ENCODE results near the gene IFI30. TPM values are rescaled to one million over a fixed set of nuclear protein-coding genes. Genes with fewer than 3 reads are reported as not detected.

The IFI30 gene
- polyA plus RNA-seq, 1 of the 3 experiments (the other 2 are of a cell fraction): 11.6 TPM

GRCh38 chr19:18214779-18215433 is 41.3 kb downstream of the IFI30 start:
- Histone ChIP-seq H3K27me3 (ENCODE audit: insufficient read depth) (no peaks in the 10 kb centered on the region), H3F3A (replicated peaks; ENCODE audit: insufficient read depth) (no peaks in the 10 kb centered on the region), H3K9ac (no peak overlapping the region), H3K4me2 (no peak overlapping the region), H3K4me3 (ENCODE audit: low read depth in 2 of 2, low read length in 1 of 2) (no peak overlapping the region), H4K20me1 (ENCODE audit: insufficient read depth) (no peaks in the 10 kb centered on the region), H3K9me2 (no peaks in the 10 kb centered on the region), H3K9me3 (no peaks in the 10 kb centered on the region), H3K79me2 (ENCODE audit: insufficient read depth) (no peaks in the 10 kb centered on the region), H2AFZ (ENCODE audit: low read depth) (0 out of 2 replicates have a peak overlapping the region, but pooled peaks have one; percentile 4), H3K36me3 (replicated peaks in 1 of 2; ENCODE audit: control insufficient read depth in 1 of 2, insufficient read depth in 2 of 2, low read length in 1 of 2) (no peaks in the 10 kb centered on the region), H3K4me1 (ENCODE audit: control insufficient read depth in 1 of 2, insufficient read depth in 2 of 2, low read depth in 1 of 2, low read length in 1 of 2) (no peaks in the 10 kb centered on the region), H3K27ac (ENCODE audit: low read depth in 2 of 2, low read length in 1 of 2) (no peak overlapping the region)
- CTCF ChIA-PET: interaction anchor here (2.7 kb wide), 1 partner anchor 37 kb away, joined by 8 read pairs; no protein-coding TSS in a partner anchor
- POLR2A ChIA-PET: no interaction called here
- 59% methylated on average over 7 of the region's 7 CpGs for WGBS (ENCODE audit: low lambda C conversion rate)
- no peak for TF ChIP-seq EZH2phosphoT487 (IDR thresholded peaks at IDR 0.05; ENCODE audit: borderline replicate concordance, low read depth)
- TF ChIP-seq, protein P1, sequence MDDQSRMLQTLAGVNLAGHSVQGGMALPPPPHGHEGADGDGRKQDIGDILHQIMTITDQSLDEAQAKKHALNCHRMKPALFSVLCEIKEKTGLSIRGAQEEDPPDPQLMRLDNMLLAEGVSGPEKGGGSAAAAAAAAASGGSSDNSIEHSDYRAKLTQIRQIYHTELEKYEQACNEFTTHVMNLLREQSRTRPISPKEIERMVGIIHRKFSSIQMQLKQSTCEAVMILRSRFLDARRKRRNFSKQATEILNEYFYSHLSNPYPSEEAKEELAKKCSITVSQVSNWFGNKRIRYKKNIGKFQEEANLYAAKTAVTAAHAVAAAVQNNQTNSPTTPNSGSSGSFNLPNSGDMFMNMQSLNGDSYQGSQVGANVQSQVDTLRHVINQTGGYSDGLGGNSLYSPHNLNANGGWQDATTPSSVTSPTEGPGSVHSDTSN (IDR thresholded peaks at IDR 0.05): peak; percentile 29; the same call in 1 of the 2 replicates
- DNase-seq: no peak

DNA sequence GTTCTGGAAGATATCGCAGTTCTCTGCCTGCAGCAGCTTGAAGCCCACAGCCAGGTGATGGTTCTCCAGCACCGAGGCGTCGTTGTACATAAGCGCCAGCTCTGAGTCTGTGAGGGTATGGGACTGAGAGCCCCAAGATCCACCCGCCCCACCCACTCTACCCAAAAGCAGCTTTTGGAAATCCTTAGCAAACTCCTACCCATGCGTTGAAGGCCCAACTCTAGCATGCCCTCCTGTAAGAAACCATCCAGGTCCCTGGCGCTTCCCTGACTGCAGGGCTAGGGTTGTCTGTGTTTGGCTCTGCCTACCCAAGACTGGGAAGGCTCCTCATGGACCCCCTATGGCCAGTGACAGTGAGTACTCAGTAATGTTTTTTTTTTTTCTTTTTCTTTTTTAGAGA is 43.2 kb downstream of the IFI30 start:
- TF ChIP-seq GABPA (IDR thresholded peaks at IDR 0.05; ENCODE audit: low read depth): no peak
- TF ChIP-seq RFX5 (IDR thresholded peaks at IDR 0.05; ENCODE audit: low read length): no peak
- no peak for TF ChIP-seq EP300 (IDR thresholded peaks at IDR 0.05; ENCODE audit: borderline replicate concordance in 1 of 2, low read depth in 1 of 2, low read length in 1 of 2)
- TF ChIP-seq TAF1 (IDR thresholded peaks at IDR 0.05; ENCODE audit: borderline replicate concordance, low read depth, low read length): no peak
- TF ChIP-seq RCOR1 (IDR thresholded peaks at IDR 0.05; ENCODE audit: low read length): no peak
- TF ChIP-seq CHD2 (IDR thresholded peaks at IDR 0.05; ENCODE audit: low read length, partially characterized antibody): no peak
- ChIA-PET POLR2A (no interaction called here), CTCF (interaction anchor here (0.8 to 2.7 kb wide), 4 partner anchors 8 to 63 kb away, joined by 3 to 8 read pairs (median 4); no protein-coding TSS in a partner anchor)
- Histone ChIP-seq H3K27me3 (ENCODE audit: insufficient read depth) (no peaks in the 10 kb centered on the region), H3K27ac (ENCODE audit: low read depth in 2 of 2, low read length in 1 of 2) (no peak overlapping the region), H3F3A (replicated peaks; ENCODE audit: insufficient read depth) (no peaks in the 10 kb centered on the region), H4K20me1 (ENCODE audit: insufficient read depth) (no peaks in the 10 kb centered on the region), H3K4me3 (ENCODE audit: low read depth in 2 of 2, low read length in 1 of 2) (no peak overlapping the region), H3K79me2 (ENCODE audit: insufficient read depth) (no peaks in the 10 kb centered on the region), H3K36me3 (replicated peaks in 1 of 2; ENCODE audit: control insufficient read depth in 1 of 2, insufficient read depth in 2 of 2, low read length in 1 of 2) (no peaks in the 10 kb centered on the region), H3K4me2 (no peak overlapping the region), H2AFZ (ENCODE audit: low read depth) (no peak overlapping the region), H3K4me1 (ENCODE audit: control insufficient read depth in 1 of 2, insufficient read depth in 2 of 2, low read depth in 1 of 2, low read length in 1 of 2) (no peaks in the 10 kb centered on the region), H3K9me3 (no peaks in the 10 kb centered on the region), H3K9me2 (no peaks in the 10 kb centered on the region), H3K9ac (no peak overlapping the region)
- WGBS (ENCODE audit: low lambda C conversion rate): 79% methylated on average over 6 of the region's 8 CpGs
- DNase-seq: no peak

DNA sequence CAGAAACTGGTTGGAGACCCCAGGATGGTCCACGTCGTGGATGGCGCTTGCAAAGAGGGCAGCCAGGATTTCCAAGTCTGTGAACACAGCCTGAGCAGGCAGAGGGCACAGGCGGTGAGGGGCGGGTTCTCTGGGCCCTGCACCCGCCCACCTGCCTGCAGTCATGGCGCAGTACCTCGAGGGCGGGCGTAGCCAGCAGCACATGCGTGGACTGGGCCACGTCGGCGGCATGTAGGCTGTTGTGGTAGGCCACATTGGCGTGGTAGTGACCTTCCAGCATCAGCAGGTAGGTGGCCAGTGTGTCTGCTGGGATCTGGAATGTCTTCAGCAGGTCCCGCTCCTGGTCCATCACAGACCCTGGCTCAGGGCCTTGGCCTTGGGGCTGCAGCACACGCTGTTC is 44.5 kb downstream of the IFI30 start:
- 82% methylated on average over 9 of the region's 17 CpGs for WGBS (ENCODE audit: low lambda C conversion rate)
- Histone ChIP-seq H3K9me3 (no peaks in the 10 kb centered on the region), H3K27me3 (ENCODE audit: insufficient read depth) (no peaks in the 10 kb centered on the region), H3K79me2 (ENCODE audit: insufficient read depth) (no peaks in the 10 kb centered on the region), H3K27ac (ENCODE audit: low read depth in 2 of 2, low read length in 1 of 2) (no peak overlapping the region), H3F3A (replicated peaks; ENCODE audit: insufficient read depth) (no peaks in the 10 kb centered on the region), H4K20me1 (ENCODE audit: insufficient read depth) (no peaks in the 10 kb centered on the region), H3K4me1 (ENCODE audit: control insufficient read depth in 1 of 2, insufficient read depth in 2 of 2, low read depth in 1 of 2, low read length in 1 of 2) (no peaks in the 10 kb centered on the region), H3K4me2 (no peak overlapping the region), H3K9me2 (no peaks in the 10 kb centered on the region), H2AFZ (ENCODE audit: low read depth) (no peak overlapping the region), H3K36me3 (replicated peaks in 1 of 2; ENCODE audit: control insufficient read depth in 1 of 2, insufficient read depth in 2 of 2, low read length in 1 of 2) (no peaks in the 10 kb centered on the region), H3K4me3 (ENCODE audit: low read depth in 2 of 2, low read length in 1 of 2) (no peak overlapping the region), H3K9ac (no peak overlapping the region)
- no peak for DNase-seq
- ChIA-PET CTCF (interaction anchor here (6.6 to 9.4 kb wide), 2 partner anchors 14 to 36 kb away, joined by 48 to 81 read pairs; a partner anchor contains a TSS), POLR2A (no interaction called here)
- no peak for TF ChIP-seq CHD2 (IDR thresholded peaks at IDR 0.05; ENCODE audit: low read length, partially characterized antibody)
- TF ChIP-seq, protein P2, sequence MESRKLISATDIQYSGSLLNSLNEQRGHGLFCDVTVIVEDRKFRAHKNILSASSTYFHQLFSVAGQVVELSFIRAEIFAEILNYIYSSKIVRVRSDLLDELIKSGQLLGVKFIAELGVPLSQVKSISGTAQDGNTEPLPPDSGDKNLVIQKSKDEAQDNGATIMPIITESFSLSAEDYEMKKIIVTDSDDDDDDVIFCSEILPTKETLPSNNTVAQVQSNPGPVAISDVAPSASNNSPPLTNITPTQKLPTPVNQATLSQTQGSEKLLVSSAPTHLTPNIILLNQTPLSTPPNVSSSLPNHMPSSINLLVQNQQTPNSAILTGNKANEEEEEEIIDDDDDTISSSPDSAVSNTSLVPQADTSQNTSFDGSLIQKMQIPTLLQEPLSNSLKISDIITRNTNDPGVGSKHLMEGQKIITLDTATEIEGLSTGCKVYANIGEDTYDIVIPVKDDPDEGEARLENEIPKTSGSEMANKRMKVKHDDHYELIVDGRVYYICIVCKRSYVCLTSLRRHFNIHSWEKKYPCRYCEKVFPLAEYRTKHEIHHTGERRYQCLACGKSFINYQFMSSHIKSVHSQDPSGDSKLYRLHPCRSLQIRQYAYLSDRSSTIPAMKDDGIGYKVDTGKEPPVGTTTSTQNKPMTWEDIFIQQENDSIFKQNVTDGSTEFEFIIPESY (IDR thresholded peaks at IDR 0.05; ENCODE audit: borderline replicate concordance, low read depth): no peak
- TF ChIP-seq YY1 (IDR thresholded peaks at IDR 0.05; ENCODE audit: low read depth): no peak
- TF ChIP-seq GATA2 (CRISPR knock-in tag; IDR thresholded peaks at IDR 0.05): no peak

Data from SK-N-SH (cell line).